Endothelial cell of umbilical vein (primary cell): ENCODE results near the gene FAM72D.
"Not testable (repeated sequence)": the region's sequence is repeated elsewhere in the genome, so short reads cannot be mapped to it uniquely, and the experiment has no call there.

ENCODE experiments used
- CTCF ChIP-seq, 2 donors: IDR thresholded peaks; 1 replicate in 1 of 2; 2 replicates in 1 of 2; pipeline ENCODE4 v1.5.1; 2011; ENCODE audit warnings: low read length in 2 of 2, mild to moderate bottlenecking in 2 of 2, moderate library complexity in 2 of 2, control low read depth in 1 of 2, inconsistent platforms in 1 of 2, low read depth in 1 of 2; ENCODE audit not compliant: insufficient read depth in 1 of 2; ENCODE audit errors: extremely low read depth in 1 of 2
- EZH2 ChIP-seq: IDR thresholded peaks from 2 replicates; pipeline ENCODE4 v1.6.1; 2012; ENCODE audit warnings: borderline replicate concordance, low read depth, mild to moderate bottlenecking, moderate library complexity, low read length, inconsistent platforms; ENCODE audit not compliant: severe bottlenecking
- FOS ChIP-seq: IDR thresholded peaks from 2 replicates; pipeline ENCODE4 v1.6.1; 2011; ENCODE audit warnings: mild to moderate bottlenecking, low read length, moderate library complexity, borderline replicate concordance; ENCODE audit not compliant: insufficient read depth
- POLR2AphosphoS5 ChIP-seq: IDR thresholded peaks from 2 replicates; pipeline ENCODE4 v1.6.1; 2012; ENCODE audit warnings: low read depth, mild to moderate bottlenecking, control low read depth, low read length, moderate library complexity; ENCODE audit not compliant: insufficient read depth

GRCh38 chr1:145155873-145156272, 60.1 kb downstream of the FAM72D start:
- TF ChIP-seq CTCF (IDR thresholded peaks at IDR 0.05; ENCODE audit: extremely low read depth in 1 of 2, insufficient read depth in 1 of 2, low read depth in 1 of 2, low read length in 2 of 2); EZH2; POLR2AphosphoS5; FOS: not testable (repeated sequence)
